Mammary epithelial cell (primary cell): ENCODE data around the gene ADGRG3.

Experiments used
- EZH2 ChIP-seq: IDR thresholded peaks from 2 replicates; pipeline ENCODE4 v1.6.1; 2012; ENCODE audit warnings: low read length, inconsistent platforms, borderline replicate concordance
- TF ChIP-seq, protein P1 (sequence below), 2 donors: IDR thresholded peaks in 1 of 2; conservative IDR thresholded peaks in 1 of 2; 2 replicates each; pipeline ENCODE4 v1.5.1; 2011 to 2012; ENCODE audit warnings: inconsistent platforms in 2 of 2, low read length in 2 of 2, mild to moderate bottlenecking in 2 of 2, control low read depth in 1 of 2, low read depth in 1 of 2; ENCODE audit not compliant: insufficient read depth in 1 of 2; ENCODE audit errors: extremely low read depth in 1 of 2

DNA sequence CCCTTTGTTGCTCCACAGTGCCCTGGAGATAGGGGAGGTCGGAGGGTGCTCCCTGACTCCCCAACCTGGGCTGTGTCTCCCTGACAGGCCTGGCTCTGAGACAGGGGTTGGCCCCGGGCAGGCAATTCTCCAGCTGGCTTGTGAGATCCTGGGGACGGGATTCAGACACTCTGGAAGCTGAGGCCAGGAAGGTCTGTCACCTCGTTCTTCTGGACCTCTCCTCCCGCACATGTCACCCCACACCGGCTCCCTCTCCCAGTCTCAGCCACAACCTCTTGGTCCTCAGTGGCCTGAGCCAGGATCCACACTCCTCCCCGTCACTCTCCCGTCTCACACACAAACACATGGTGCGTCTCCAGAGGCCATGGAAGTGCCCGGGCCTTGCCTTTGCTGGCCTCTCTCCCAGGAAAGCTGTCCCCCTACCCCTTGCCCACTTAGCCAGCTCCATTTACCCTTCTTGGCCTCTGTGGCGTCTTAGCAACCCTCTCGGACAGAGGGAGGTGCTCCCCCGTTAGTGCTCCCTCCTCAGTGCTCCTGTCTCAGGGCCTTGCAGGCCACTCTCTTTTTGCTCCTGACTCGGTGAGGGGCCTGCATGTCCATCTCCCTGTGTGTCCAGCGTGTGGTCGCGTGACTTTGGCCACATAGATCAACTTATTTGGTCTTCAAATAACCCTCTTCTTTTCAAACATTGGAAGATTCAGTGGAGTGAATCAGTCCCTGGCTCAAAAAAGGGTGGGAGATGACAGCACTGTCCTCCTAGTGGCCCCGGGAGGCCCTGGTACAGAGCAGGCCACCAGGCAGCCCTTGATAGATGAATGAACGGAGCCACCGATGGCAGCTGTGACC, 747 bp downstream of the ADGRG3 start:
- TF ChIP-seq, protein P1, sequence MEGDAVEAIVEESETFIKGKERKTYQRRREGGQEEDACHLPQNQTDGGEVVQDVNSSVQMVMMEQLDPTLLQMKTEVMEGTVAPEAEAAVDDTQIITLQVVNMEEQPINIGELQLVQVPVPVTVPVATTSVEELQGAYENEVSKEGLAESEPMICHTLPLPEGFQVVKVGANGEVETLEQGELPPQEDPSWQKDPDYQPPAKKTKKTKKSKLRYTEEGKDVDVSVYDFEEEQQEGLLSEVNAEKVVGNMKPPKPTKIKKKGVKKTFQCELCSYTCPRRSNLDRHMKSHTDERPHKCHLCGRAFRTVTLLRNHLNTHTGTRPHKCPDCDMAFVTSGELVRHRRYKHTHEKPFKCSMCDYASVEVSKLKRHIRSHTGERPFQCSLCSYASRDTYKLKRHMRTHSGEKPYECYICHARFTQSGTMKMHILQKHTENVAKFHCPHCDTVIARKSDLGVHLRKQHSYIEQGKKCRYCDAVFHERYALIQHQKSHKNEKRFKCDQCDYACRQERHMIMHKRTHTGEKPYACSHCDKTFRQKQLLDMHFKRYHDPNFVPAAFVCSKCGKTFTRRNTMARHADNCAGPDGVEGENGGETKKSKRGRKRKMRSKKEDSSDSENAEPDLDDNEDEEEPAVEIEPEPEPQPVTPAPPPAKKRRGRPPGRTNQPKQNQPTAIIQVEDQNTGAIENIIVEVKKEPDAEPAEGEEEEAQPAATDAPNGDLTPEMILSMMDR (conservative IDR thresholded peaks at IDR 0.05 in 1 of 2, IDR thresholded peaks at IDR 0.05 in 1 of 2; ENCODE audit: extremely low read depth in 1 of 2, insufficient read depth in 1 of 2, low read depth in 1 of 2, low read length in 2 of 2), result no peak
- no peak for TF ChIP-seq EZH2
